Mesendoderm (in vitro differentiated cells): ENCODE data around the gene GSN.

Source experiments
- DNase-seq: peaks from one replicate; pipeline ENCODE4 v3.0.0; 2013
- H2AK5ac ChIP-seq: 2 replicates; pipeline ENCODE4 v1.6.1; 2013; ENCODE audit warnings: low read length, inconsistent platforms
- H2BK120ac ChIP-seq: 2 replicates; pipeline ENCODE4 v1.6.1; 2013; ENCODE audit warnings: low read depth, mild to moderate bottlenecking, low read length, moderate library complexity, mixed read lengths
- H2BK15ac ChIP-seq: replicated peaks from 2 replicates; pipeline ENCODE4 v1.6.1; 2013; ENCODE audit warnings: low read depth, mild to moderate bottlenecking, moderate library complexity
- H2BK5ac ChIP-seq: 2 replicates; pipeline ENCODE4 v1.6.1; 2013; ENCODE audit warnings: low read length, inconsistent platforms
- H3K18ac ChIP-seq: 2 replicates; pipeline ENCODE4 v1.6.1; 2013; ENCODE audit warnings: mild to moderate bottlenecking, low read length, mixed read lengths
- H3K23ac ChIP-seq: one replicate; pipeline ENCODE4 v1.6.1; 2013; ENCODE audit warnings: low read length
- H3K27ac ChIP-seq: 2 replicates; pipeline ENCODE4 v1.5.1; 2013; ENCODE audit warnings: low read depth, mild to moderate bottlenecking, inconsistent platforms, low read length, moderate library complexity
- H3K27me3 ChIP-seq: 2 replicates; pipeline ENCODE4 v1.6.1; 2013; ENCODE audit warnings: low read length, control low read depth, mild to moderate bottlenecking, inconsistent platforms; ENCODE audit not compliant: insufficient read depth, poor library complexity
- H3K36me3 ChIP-seq: 2 replicates; pipeline ENCODE4 v1.6.1; 2013; ENCODE audit warnings: low read length, inconsistent platforms; ENCODE audit not compliant: control insufficient read depth, insufficient read depth
- H3K4ac ChIP-seq: one replicate; pipeline ENCODE4 v1.6.1; 2013; ENCODE audit warnings: low read depth, mild to moderate bottlenecking, low read length, moderate library complexity
- H3K4me1 ChIP-seq: 2 replicates; pipeline ENCODE4 v1.6.1; 2013; ENCODE audit warnings: low read depth, low read length, inconsistent platforms; ENCODE audit not compliant: control insufficient read depth
- H3K4me2 ChIP-seq: 2 replicates; pipeline ENCODE4 v1.6.1; 2013; ENCODE audit warnings: low read length
- H3K4me3 ChIP-seq: 2 replicates; pipeline ENCODE4 v1.5.1; 2013; ENCODE audit warnings: mild to moderate bottlenecking, low read length
- H3K56ac ChIP-seq: one replicate; pipeline ENCODE4 v1.6.1; 2013; ENCODE audit warnings: low read length
- H3K79me1 ChIP-seq: 2 replicates; pipeline ENCODE4 v1.6.1; 2013; ENCODE audit warnings: low read length, inconsistent platforms
- H3K79me2 ChIP-seq: 2 replicates; pipeline ENCODE4 v1.6.1; 2013; ENCODE audit warnings: mild to moderate bottlenecking, low read length; ENCODE audit not compliant: control insufficient read depth, insufficient read depth
- H3K9ac ChIP-seq: 2 replicates; pipeline ENCODE4 v1.6.1; 2013; ENCODE audit warnings: low read length, inconsistent platforms
- H4K5ac ChIP-seq: one replicate; pipeline ENCODE4 v1.6.1; 2013; ENCODE audit warnings: low read length
- H4K8ac ChIP-seq: one replicate; pipeline ENCODE4 v1.6.1; 2013; ENCODE audit warnings: low read depth, mild to moderate bottlenecking, control low read depth, low read length, moderate library complexity
- WGBS: extraction: QIAGEN DNeasy Blood & Tissue Kit; methylation state at CpG from one replicate; pipeline ENCODE4 v1.1.7; 2013; ENCODE audit warnings: low lambda C conversion rate, missing lambda C conversion rate; ENCODE audit not compliant: insufficient coverage; ENCODE audit errors: extremely low coverage; 5-methylcytosine and 5-hydroxymethylcytosine counted together

Gene GSN

GRCh38 chr9:121358751-121359150, 90.8 kb downstream of the GSN start:
- Histone ChIP-seq H2AK5ac (no peak overlapping the region), H3K27me3 (no peaks in the 10 kb centered on the region), H4K5ac (no peak overlapping the region), H4K8ac (no peak overlapping the region), H2BK15ac (no peak overlapping the region), H3K23ac (no peak overlapping the region), H3K79me1 (no peaks in the 10 kb centered on the region), H3K36me3 (no peaks in the 10 kb centered on the region), H3K9ac (no peak overlapping the region), H3K4me3 (no peak overlapping the region), H3K18ac (no peak overlapping the region), H3K4ac (no peak overlapping the region), H3K4me1 (no peaks in the 10 kb centered on the region), H2BK120ac (no peak overlapping the region), H3K56ac (no peak overlapping the region), H2BK5ac (no peak overlapping the region), H3K79me2 (no peaks in the 10 kb centered on the region), H3K4me2 (no peak overlapping the region), H3K27ac (no peak overlapping the region)
- whole genome bisulfite sequencing, result no CpG with 5 or more reads among the region's 3 CpGs
- DNase-seq, result no peak

GRCh38 chr9:121359351-121360294, 91.7 kb downstream of the GSN start:
- Histone ChIP-seq H3K79me1 (no peaks in the 10 kb centered on the region), H3K23ac (no peak overlapping the region), H3K4me3 (no peak overlapping the region), H3K18ac (no peak overlapping the region), H2BK120ac (no peak overlapping the region), H4K8ac (no peak overlapping the region), H2BK5ac (no peak overlapping the region), H3K27me3 (no peaks in the 10 kb centered on the region), H3K9ac (no peak overlapping the region), H2BK15ac (no peak overlapping the region), H3K36me3 (no peaks in the 10 kb centered on the region), H3K56ac (no peak overlapping the region), H3K4me1 (no peaks in the 10 kb centered on the region), H3K27ac (no peak overlapping the region), H4K5ac (no peak overlapping the region), H3K79me2 (no peaks in the 10 kb centered on the region), H3K4ac (no peak overlapping the region), H3K4me2 (no peak overlapping the region), H2AK5ac (no peak overlapping the region)
- WGBS, result no CpG with 5 or more reads among the region's 3 CpGs
- no peak for DNase-seq

GRCh38 chr9:121360601-121361374, 92.8 kb downstream of the GSN start:
- H3K4me3 ChIP-seq, result no peak overlapping the region
- H4K5ac ChIP-seq, result no peak overlapping the region
- no peak overlapping the region for H3K4me2 ChIP-seq
- no peak overlapping the region for H3K4ac ChIP-seq
- no peak overlapping the region for H2AK5ac ChIP-seq
- H3K18ac ChIP-seq, result no peak overlapping the region
- H2BK15ac ChIP-seq, result no peak overlapping the region
- H3K27me3 ChIP-seq, result no peaks in the 10 kb centered on the region
- H3K79me1 ChIP-seq, result no peaks in the 10 kb centered on the region
- no peak overlapping the region for H4K8ac ChIP-seq
- H2BK5ac ChIP-seq, result no peak overlapping the region
- no peaks in the 10 kb centered on the region for H3K4me1 ChIP-seq
- H3K9ac ChIP-seq, result no peak overlapping the region
- H3K56ac ChIP-seq, result no peak overlapping the region
- no peaks in the 10 kb centered on the region for H3K79me2 ChIP-seq
- H3K23ac ChIP-seq, result no peak overlapping the region
- H3K36me3 ChIP-seq, result no peaks in the 10 kb centered on the region
- H2BK120ac ChIP-seq, result no peak overlapping the region
- no peak for DNase-seq
- no peak overlapping the region for H3K27ac ChIP-seq

GRCh38 chr9:121362813-121363621, 95.1 kb downstream of the GSN start:
- DNase-seq, result no peak
- H3K18ac ChIP-seq, result no peak overlapping the region
- H3K4ac ChIP-seq, result no peak overlapping the region
- H3K56ac ChIP-seq, result no peak overlapping the region
- no peak overlapping the region for H2BK5ac ChIP-seq
- H3K9ac ChIP-seq, result no peak overlapping the region
- no peaks in the 10 kb centered on the region for H3K79me1 ChIP-seq
- WGBS, result no CpG with 5 or more reads among the region's 2 CpGs
- H3K4me1 ChIP-seq, result peaks cover 3% of the 10 kb centered on the region
- no peak overlapping the region for H4K5ac ChIP-seq
- H3K4me3 ChIP-seq, result no peak overlapping the region
- H3K23ac ChIP-seq, result no peak overlapping the region
- H2AK5ac ChIP-seq, result no peak overlapping the region
- H2BK15ac ChIP-seq, result no peak overlapping the region
- H3K27ac ChIP-seq, result no peak overlapping the region
- H4K8ac ChIP-seq, result no peak overlapping the region
- H3K4me2 ChIP-seq, result no peak overlapping the region
- no peaks in the 10 kb centered on the region for H3K79me2 ChIP-seq
- no peak overlapping the region for H2BK120ac ChIP-seq
- H3K36me3 ChIP-seq, result no peaks in the 10 kb centered on the region
- no peaks in the 10 kb centered on the region for H3K27me3 ChIP-seq

- H3K18ac ChIP-seq, result no peak overlapping the region
- WGBS, result no CpG with 5 or more reads among the region's 1 CpG
- no peak for DNase-seq
- H2BK5ac ChIP-seq, result no peak overlapping the region
- H3K27me3 ChIP-seq, result no peaks in the 10 kb centered on the region
- H3K4me1 ChIP-seq, result peaks cover 3% of the 10 kb centered on the region
- no peak overlapping the region for H3K27ac ChIP-seq
- H2AK5ac ChIP-seq, result no peak overlapping the region
- no peak overlapping the region for H3K9ac ChIP-seq
- no peak overlapping the region for H4K8ac ChIP-seq
- H2BK120ac ChIP-seq, result no peak overlapping the region
- no peak overlapping the region for H3K56ac ChIP-seq
- H2BK15ac ChIP-seq, result no peak overlapping the region
- H3K4me3 ChIP-seq, result no peak overlapping the region
- no peak overlapping the region for H3K4me2 ChIP-seq
- no peaks in the 10 kb centered on the region for H3K36me3 ChIP-seq
- H4K5ac ChIP-seq, result no peak overlapping the region
- H3K79me2 ChIP-seq, result no peaks in the 10 kb centered on the region
- no peak overlapping the region for H3K23ac ChIP-seq
- no peak overlapping the region for H3K4ac ChIP-seq
- no peaks in the 10 kb centered on the region for H3K79me1 ChIP-seq
Observed at GRCh38 chr9:121363622-121363961, 95.6 kb downstream of the GSN start.
